HL-60 (cell line): Measurements from ENCODE around the gene PSMA7.

ENCODE experiments used
- TF ChIP-seq, protein P1 (sequence below): IDR thresholded peaks from 2 replicates; pipeline ENCODE4 v1.6.1; 2012; ENCODE audit warnings: low read depth; ENCODE audit not compliant: insufficient replicate concordance
- TF ChIP-seq, protein P2 (sequence below): IDR thresholded peaks from one replicate; pipeline ENCODE4 v1.5.1; 2011; ENCODE audit warnings: low read length, control low read depth, inconsistent platforms; ENCODE audit not compliant: insufficient read depth

DNA sequence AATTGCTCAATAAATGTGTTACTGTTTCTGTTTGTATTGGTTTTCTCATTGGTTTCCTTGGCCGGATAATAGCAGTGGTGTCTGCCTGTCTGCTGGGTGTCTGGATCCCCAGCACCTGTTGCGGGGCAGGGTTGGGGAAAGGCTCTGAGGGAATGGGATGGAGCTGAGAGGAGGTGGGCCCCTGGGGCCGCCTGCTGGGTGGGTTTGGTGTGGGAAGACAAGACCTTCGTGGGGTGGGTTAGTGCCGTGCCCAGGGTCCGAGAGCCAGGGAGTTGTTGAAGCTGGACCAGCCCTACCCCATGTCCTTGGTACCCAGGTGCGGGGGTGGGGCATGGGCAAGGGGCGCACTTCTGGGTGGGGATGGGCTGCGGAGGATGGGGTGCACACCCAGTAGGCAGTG, 4.3 kb upstream of the PSMA7 start:
- TF ChIP-seq, protein P1, sequence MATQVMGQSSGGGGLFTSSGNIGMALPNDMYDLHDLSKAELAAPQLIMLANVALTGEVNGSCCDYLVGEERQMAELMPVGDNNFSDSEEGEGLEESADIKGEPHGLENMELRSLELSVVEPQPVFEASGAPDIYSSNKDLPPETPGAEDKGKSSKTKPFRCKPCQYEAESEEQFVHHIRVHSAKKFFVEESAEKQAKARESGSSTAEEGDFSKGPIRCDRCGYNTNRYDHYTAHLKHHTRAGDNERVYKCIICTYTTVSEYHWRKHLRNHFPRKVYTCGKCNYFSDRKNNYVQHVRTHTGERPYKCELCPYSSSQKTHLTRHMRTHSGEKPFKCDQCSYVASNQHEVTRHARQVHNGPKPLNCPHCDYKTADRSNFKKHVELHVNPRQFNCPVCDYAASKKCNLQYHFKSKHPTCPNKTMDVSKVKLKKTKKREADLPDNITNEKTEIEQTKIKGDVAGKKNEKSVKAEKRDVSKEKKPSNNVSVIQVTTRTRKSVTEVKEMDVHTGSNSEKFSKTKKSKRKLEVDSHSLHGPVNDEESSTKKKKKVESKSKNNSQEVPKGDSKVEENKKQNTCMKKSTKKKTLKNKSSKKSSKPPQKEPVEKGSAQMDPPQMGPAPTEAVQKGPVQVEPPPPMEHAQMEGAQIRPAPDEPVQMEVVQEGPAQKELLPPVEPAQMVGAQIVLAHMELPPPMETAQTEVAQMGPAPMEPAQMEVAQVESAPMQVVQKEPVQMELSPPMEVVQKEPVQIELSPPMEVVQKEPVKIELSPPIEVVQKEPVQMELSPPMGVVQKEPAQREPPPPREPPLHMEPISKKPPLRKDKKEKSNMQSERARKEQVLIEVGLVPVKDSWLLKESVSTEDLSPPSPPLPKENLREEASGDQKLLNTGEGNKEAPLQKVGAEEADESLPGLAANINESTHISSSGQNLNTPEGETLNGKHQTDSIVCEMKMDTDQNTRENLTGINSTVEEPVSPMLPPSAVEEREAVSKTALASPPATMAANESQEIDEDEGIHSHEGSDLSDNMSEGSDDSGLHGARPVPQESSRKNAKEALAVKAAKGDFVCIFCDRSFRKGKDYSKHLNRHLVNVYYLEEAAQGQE: no peak
- TF ChIP-seq, protein P2, sequence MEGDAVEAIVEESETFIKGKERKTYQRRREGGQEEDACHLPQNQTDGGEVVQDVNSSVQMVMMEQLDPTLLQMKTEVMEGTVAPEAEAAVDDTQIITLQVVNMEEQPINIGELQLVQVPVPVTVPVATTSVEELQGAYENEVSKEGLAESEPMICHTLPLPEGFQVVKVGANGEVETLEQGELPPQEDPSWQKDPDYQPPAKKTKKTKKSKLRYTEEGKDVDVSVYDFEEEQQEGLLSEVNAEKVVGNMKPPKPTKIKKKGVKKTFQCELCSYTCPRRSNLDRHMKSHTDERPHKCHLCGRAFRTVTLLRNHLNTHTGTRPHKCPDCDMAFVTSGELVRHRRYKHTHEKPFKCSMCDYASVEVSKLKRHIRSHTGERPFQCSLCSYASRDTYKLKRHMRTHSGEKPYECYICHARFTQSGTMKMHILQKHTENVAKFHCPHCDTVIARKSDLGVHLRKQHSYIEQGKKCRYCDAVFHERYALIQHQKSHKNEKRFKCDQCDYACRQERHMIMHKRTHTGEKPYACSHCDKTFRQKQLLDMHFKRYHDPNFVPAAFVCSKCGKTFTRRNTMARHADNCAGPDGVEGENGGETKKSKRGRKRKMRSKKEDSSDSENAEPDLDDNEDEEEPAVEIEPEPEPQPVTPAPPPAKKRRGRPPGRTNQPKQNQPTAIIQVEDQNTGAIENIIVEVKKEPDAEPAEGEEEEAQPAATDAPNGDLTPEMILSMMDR: no peak
